ENCODE measurements around the gene TNFSF9.
"Not testable (repeated sequence)": the region's sequence is repeated elsewhere in the genome, so short reads cannot be mapped to it uniquely, and the experiment has no call there.

TNFSF9 gene

DNA sequence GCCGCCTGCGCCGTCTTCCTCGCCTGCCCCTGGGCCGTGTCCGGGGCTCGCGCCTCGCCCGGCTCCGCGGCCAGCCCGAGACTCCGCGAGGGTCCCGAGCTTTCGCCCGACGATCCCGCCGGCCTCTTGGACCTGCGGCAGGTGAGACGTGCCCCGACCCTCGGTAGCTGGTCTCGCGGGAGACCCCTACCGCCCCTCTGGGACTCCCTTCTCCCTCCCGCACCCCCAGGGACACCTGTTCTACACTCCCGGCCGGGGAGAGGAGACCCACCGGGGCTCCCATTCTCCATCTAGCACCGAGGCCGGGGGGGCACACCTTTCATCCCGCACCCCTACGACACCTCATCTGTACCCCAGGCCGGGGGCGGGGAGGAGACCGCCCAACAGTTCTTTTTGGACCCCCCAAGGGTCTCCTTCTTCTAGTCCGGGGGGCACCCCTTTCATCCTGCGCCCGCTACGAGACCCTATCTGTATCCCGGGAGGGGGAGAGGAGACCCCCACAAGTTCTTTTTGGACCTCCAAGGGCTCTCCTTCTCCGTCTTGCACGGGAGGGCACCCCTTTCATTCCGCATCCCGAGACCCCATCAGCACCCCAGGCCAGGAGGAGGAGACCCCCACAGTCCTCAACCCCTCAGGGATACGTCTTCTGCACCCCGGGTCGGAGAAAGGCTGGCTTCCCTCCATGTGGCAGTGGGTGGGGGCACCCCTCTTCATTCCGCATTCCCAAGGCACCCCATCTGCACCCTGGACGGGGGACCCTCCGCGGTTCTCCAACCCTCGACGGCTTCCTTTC is 533 bp downstream of the TNFSF9 start:
- FAIRE-seq: no peak
- no peak for DNase-seq (ENCODE audit: extremely low spot score, insufficient read length, low read depth)

DNA sequence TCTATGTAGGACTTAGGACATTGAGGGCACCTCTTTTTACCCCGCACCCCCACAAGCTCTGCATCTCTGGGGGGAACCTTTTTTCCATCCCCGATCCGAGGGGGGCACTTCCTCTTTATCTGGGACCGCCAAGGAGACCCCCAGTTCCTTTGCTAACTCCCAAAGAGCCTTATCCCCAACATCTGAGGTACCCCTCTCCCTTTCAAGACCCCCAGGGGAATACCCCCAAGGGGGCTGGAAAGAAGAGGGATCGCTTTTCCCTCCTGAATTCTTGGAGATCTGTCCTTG is 1.1 kb downstream of the TNFSF9 start:
- no peak for FAIRE-seq
- no peak for DNase-seq (ENCODE audit: extremely low spot score, insufficient read length, low read depth)

- DNase-seq (ENCODE audit: extremely low spot score, insufficient read length, low read depth): no peak
- FAIRE-seq: peak; percentile 88
Observed at GRCh38 chr19:6532244-6532999, 1.6 kb downstream of the TNFSF9 start.

GRCh38 chr19:6533000-6533328 is 2.1 kb downstream of the TNFSF9 start:
- no peak for DNase-seq (ENCODE audit: extremely low spot score, insufficient read length, low read depth)
- no peak for FAIRE-seq

DNA sequence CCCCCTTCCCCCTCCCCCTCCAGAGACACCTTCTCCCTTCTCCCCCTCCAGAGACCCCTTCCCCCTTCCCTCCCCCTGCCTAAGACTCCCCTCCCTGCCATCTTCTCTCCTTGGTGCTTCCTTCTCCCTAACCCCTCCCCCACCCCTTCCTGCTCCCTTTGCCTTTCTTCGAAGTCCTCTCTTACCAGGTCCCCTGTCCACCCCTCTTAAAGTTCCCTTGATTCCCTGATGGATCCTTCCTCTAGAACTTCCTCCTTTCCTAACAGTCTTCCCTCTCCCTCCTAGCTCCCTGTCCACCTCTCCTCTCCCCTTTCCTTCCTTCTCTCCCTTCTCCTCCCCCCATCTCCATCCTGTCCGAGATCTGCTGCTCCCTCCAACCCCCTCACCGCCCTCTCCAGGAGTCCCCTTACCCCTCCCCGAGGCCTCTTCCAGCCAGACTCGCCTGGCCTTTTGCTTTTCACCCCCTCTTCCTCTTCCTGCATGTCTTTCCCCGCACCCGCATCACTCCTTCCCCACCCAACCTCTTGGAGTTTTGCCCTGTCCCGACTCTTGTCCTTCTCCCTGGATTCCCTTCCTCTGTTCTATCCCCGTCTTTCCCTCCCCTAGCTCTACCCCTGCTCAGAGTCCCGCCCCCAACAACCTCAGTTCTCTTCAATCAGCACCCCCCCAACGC is 3.1 kb downstream of the TNFSF9 start:
- DNase-seq (ENCODE audit: extremely low spot score, insufficient read length, low read depth): no peak
- FAIRE-seq: no peak

- no peak for DNase-seq (ENCODE audit: extremely low spot score, insufficient read length, low read depth)
- no peak for FAIRE-seq
Observed at GRCh38 chr19:6534451-6535093, 3.7 kb downstream of the TNFSF9 start.

DNA sequence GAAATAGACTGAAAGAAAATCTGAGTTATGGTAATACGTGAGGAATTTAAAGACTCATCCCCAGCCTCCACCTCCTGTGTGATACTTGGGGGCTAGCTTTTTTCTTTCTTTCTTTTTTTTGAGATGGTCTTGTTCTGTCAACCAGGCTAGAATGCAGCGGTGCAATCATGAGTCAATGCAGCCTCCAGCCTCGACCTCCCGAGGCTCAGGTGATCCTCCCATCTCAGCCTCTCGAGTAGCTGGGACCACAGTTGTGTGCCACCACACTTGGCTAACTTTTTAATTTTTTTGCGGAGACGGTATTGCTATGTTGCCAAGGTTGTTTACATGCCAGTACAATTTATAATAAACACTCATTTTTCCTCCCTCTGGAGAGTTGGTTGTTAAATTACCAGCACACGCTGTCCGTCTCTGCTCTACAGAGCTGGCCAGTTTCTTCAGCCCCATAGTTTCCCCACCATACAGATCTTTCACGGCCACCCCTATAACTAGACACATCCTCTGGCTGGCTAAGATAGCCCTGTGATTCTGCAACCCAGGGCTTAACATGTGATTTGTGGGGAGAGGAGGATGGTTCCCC is 4.8 kb downstream of the TNFSF9 start:
- DNase-seq (ENCODE audit: extremely low spot score, insufficient read length, low read depth): no peak
- no peak for FAIRE-seq

DNA sequence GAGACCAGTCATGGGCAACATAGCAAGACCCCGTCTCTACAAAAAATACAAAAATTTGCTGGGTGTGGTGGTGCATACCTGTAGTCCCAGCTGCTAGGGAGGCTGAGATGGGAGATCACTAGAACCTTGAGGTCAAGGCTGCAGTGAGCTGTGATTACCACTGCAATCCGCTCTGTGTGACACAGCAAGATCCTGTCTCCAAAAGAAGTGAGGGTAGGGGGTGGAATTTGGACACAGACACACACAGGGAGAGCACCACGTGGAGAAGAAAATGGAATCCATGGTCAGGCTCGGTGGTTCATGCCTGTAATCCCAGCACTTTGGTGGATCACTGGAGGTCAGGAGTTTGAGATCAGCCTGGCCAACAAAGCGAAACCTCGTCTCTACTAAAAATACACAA is 8.7 kb downstream of the TNFSF9 start:
- DNase-seq (ENCODE audit: extremely low spot score, insufficient read length, low read depth) (no peak), FAIRE-seq (no peak)

- no peak for FAIRE-seq
- DNase-seq (ENCODE audit: extremely low spot score, insufficient read length, low read depth): no peak
Observed at GRCh38 chr19:6540918-6541689, 10.3 kb downstream of the TNFSF9 start.

GRCh38 chr19:6543866-6544347 is 13.1 kb downstream of the TNFSF9 start:
- FAIRE-seq (peak; percentile 95), DNase-seq (ENCODE audit: extremely low spot score, insufficient read length, low read depth) (no peak)

DNA sequence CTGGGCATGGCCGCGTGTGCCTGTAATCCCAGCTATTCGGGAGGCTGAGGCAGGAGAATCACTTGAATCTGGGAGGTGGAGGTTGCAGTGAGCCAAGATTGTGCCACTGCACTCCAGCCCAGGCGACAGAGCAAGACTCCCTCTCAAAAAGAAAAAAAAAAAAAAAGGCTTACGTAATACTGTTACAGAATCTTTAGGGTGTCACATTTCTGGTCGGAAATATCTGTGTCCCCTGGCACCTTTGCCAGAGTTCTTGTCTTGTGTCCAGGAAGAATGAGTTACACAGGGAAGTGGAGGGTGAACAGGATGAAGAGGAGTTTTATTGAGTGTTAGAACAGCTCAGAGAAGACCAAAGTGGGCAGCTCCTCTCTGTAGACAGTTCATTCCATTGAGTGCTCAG is 19.9 kb downstream of the TNFSF9 start:
- FAIRE-seq; DNase-seq (ENCODE audit: extremely low spot score, insufficient read length, low read depth): not testable (repeated sequence)

DNA sequence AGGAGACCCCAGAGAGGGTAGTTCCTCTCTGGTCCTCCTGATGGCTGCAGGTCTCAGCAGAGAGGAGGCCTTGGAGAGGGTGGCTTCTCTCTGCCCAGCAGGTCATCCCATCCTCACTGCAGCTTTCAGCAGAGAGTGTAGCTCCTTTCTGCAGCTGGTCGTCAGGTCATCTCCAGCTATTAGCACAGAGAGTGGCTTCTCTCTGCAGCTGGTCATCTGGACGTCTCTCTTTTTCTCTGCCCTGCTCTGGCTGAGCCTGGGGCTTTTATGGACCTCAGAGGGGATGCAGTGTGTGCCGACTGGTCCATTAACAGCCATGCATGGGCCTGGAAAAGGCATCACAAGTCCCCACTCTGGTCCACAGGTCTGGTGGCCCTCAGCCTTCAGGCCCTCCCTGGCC is 20.3 kb downstream of the TNFSF9 start:
- no peak for FAIRE-seq
- no peak for DNase-seq (ENCODE audit: extremely low spot score, insufficient read length, low read depth)

- FAIRE-seq: peak; percentile 87
Observed at GRCh38 chr19:6551607-6552450, 21.0 kb downstream of the TNFSF9 start.

GRCh38 chr19:6556043-6556449 is 25.2 kb downstream of the TNFSF9 start:
- DNase-seq (ENCODE audit: extremely low spot score, insufficient read length, low read depth) (no peak), FAIRE-seq (no peak)

More at GRCh38 chr19:6551607-6552450, 21.0 kb downstream of the TNFSF9 start:
- peak; percentile 66 for DNase-seq (ENCODE audit: extremely low spot score, insufficient read length, low read depth)

GRCh38 chr19:6556480-6557195 is 25.8 kb downstream of the TNFSF9 start:
- FAIRE-seq: peak; percentile 91
- DNase-seq (ENCODE audit: extremely low spot score, insufficient read length, low read depth): no peak

GRCh38 chr19:6562437-6562836 is 31.6 kb downstream of the TNFSF9 start:
- DNase-seq (ENCODE audit: extremely low spot score, insufficient read length, low read depth); FAIRE-seq: not testable (repeated sequence)

DNA sequence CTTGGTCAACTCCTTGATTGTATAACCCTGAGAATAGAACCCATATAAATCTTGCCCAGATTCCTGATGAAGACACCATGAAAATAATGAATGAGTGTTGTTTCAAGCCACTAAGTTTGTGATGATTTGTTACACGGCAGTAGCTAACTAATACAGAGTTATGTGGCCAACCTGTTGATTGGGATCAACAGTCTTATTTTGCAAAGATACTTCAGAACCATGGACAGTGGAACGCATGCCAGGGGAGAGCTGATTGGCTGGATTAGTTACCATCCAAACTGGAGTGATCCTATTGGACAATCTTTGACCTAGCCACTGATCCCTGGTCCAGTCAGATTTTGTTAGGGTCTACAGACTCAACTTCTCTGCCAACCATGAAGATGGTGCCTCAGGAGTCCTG is 33.6 kb downstream of the TNFSF9 start:
- FAIRE-seq (peak; percentile 46), DNase-seq (ENCODE audit: extremely low spot score, insufficient read length, low read depth) (no peak)

DNA sequence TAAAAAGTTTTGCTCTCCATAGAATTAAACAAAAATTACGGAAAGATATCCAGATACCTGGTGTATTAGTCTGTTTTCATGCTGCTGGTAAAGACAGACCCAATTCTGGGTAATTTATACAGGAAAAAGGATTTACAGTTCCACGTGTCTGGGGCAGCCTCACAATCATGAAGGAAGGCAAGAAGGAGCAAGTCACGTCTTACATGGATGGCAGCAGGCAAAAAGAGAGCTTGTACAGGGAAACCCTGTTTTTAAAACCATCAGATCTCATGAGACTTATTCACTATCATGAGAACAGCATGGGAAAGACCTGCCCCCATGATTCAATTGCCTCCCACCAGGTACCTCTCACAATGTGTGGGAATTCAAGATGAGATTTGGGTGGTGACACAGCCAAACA is 35.9 kb downstream of the TNFSF9 start:
- not testable (repeated sequence) for DNase-seq (ENCODE audit: extremely low spot score, insufficient read length, low read depth); FAIRE-seq

Data from GM18507 (cell line).